ENCODE results near the gene UQCR10.
"Not testable (repeated sequence)": the region's sequence is repeated elsewhere in the genome, so short reads cannot be mapped to it uniquely, and the experiment has no call there.

UQCR10 gene

DNA sequence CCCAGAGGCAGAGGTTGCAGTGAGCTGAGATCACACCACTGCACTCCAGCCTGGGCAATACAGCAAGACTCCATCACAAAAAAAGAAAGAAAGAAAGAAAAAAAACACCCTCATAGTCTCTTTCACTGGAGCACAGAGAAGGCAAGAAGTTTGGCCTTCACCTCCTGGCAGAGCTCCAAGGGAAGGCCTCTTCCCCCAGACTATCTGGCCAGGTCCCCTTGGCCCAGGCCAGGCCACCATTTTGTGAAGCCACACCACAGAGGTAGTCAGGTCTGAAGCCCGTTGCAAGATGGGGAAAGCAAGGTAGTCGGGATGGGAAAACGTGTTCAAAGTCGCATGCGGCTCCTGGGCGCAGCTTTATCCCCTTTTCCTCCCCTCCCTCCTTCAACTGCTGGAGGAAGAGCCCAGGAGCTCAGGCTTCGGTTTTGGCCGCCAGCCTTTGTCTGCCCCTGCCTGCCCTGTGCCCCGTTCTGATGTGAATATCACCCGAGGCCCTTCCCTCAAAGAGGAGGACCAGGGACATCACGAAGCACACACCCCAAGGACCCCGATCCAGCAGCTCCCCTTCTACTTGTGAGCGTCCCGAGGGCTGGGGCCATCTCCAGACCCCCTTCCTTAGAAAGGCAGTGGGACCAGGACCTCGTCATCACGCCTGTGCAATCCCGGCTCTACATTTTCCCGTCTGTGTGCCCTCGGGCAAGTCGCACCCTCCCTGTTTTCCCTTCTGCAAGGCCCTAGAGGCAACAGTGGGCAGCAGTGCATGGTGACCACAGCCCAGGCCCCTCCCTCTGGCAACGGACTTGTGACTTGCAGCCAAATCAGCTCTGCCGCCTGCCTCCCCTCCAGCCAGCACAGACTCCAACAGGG lies 29.7 kb upstream of the UQCR10 start:
- no peak for DNase-seq

DNA sequence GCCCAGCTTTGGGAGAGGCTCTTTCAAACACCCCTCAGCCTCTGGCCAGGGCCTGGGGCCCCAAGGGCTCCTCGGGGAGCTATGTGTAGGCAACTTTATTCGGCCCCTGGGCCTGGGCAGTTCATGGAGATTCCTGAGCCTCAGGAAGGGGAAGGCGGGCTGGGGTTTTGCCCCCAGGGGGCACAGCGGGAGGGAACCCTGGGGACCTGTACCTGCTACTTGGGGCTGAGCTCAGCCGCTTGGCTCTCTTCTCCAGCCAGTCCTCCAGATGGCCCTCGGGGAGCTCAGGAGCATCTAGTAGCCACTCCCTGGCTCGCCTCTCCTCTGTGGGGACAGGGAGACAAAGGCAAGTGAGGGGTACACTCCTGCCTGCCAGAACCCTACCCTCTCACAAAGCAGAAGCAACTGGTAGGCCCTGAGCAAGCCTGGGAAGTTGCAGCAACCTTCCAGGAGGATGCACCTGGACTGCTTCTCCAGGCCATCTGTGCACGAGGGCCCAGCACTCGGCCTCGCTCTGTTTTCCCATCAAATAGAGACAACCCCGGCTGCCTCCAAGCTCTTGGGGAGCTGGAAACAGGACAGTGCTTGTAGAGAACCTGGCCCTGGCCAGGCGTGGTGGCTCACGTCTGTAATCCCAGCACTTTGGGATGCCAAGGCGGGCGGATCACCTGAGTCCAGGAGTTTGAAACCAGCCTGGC lies 28.9 kb upstream of the UQCR10 start:
- no peak for DNase-seq

DNA sequence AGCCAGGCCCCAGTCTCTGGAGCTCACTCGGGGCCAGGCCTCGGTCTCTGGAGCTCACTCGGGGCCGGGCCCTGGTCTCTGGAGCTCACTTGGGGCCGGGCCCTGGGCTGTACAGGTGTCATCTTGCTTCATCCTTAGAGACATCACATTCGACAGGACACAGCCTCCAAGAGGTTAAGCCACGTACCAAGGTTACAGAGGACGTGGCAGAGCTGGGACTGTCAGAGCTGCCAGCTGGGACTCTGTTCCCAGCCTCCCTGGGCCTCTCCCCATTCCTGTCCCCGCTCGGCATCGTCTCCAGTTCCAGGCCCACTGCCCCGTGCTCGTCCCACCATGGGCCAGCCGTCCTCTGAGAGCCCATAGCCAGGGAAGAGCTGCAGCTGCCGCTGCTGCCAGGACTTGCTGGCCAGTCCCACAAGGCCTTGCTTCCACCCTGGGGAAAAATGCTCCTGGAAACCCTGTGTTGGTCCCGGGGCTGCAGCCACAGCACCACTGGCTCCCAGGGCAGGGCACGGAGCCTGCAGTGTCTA lies 27.8 kb upstream of the UQCR10 start:
- no peak for DNase-seq

DNA sequence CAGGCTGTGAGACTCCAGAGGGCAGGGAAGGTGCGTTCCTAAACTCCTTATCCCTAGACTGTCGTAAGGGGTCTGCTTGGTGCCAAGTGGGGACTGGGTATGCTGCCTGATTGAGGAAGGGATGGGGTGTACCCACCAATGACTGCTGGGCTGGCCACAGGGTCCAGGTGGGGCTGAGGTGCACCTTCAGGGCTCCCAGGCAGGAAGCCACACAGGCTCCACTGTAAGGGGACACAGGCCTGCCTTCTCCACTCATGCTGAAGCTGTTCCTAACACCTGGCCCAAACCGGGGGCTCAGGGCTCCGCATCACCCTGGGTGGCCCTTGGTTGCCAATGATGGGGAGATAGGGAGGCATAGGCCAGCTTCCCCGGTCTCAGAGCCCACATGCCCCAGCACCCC lies 27.0 kb upstream of the UQCR10 start:
- DNase-seq: no peak

DNA sequence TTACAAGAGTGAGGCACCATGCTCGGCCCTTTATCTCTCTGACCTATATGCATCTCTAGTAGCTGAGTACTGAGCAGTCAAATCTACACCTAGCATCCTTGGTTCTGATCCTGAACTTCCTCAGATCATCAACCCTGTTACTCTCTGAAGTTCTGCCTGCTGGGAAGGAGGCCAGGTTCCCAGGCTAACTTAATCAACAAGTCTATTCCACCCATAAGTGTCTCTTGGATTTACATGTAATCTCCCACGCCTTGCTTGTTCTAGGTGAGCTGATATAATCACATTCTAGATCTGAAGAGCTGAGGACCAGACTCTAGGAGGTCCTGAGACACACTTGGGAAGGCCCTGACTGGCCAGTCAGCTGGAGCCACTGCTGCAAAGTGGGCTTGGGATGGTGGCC lies 25.2 kb upstream of the UQCR10 start:
- no peak for DNase-seq

DNA sequence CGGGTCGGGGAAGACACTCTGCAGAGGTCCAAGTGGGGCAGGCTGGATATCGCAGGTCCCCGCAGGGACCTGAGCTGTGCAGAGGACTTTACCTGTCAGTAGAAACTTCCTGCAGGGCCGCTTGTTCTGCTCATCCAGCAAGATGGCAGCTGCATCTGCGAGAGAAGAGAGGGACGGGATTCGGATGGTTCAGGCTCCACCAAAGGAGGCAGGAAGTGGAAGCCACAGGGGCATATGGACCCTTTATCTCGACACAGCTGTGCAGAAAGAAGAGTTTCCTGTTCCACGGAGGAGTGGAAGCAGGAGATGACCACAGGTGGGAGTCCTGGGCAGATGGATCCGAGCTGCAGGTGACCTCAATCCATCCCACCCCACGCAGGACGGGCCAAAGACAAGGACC lies 24.8 kb upstream of the UQCR10 start:
- no peak for DNase-seq

DNA sequence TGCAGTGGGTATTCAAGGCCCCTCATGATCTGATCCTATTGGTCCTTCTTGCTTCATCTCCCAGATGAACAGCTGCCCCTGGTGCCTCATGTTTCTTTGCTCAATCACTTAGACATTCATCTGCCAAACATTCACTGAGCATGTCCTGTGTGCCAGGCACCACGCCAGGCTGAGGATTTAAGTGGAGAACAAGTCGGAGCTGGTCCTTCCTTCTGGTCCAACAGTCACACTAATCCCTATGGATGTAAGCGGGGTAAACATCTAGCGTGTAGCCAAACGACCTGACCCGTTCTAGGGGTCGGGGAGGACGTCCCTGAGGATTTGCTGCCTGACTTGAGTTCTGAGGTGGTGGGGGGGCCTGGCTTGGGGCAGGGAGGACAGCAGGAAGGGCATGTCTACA lies 22.3 kb upstream of the UQCR10 start:
- no peak for DNase-seq

DNA sequence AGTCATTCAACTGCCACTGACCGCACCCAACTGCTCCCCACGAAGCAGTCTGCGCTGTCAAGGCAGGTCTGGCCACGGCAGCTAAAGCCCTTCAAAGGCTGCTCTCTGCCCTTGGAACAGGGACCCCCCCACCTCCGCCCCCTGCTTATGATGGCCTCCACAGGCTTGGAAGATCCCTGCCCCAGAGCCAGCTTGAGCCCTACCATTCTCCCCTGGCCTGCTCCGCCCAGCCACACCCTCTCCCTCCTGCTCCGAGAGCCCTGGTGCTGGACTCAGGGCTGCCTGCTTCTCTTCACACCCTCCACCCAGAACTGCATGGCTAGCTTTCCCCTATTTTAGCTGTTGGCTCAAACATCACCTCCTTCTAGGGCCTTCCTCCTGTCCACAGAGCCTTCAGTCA lies 19.3 kb upstream of the UQCR10 start:
- DNase-seq: no peak

DNA sequence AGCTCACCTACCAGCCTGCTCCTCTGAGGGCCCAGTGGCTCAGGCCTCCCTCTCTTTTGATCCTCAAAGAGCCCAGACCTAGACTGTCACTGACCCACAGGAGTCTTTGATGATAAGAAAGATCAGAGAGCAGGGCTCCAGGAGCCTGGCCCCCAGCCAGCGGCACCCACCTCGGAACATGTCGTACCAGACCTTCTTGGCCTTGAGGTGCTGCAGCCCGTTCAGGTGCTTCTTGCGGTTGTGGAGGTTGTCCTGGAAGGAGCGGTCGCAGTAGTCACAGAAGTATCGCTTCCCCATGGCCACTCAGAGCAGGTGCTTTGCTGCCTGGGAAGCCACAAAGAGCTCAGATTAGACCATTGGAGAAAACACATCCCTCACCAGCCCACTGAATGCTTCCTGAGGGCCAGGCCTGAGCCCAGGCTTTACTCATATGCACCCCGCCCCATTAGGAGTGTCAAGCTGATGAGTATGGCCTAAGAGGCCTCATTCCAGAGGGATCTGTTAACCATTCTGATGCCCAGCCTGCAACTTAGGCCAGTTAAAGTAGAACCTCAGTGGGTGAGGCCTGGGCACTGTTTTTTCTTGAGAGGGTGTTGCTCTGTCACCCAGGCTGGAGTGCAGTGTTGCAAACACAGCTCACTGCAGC lies 18.8 kb upstream of the UQCR10 start:
- no peak for DNase-seq

DNA sequence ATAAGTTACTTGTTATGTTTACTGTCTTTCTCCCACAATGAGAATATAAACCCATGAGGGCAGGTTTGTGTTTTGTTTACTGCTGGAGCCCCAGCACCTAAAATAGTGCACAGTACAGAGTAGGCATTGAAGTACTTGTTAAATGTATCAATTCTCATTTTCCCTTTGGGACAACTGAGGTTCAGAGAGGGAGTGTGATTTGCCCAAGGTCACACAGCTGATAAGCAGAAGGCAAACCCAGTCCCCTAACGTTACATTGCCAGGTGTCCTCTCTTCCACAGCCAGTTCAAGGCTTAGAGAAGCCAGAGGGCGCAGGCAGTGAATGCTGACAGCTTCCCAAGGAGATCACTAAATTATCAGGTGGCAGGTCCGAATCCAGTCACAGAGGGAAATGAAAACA lies 17.1 kb upstream of the UQCR10 start:
- no peak for DNase-seq

DNA sequence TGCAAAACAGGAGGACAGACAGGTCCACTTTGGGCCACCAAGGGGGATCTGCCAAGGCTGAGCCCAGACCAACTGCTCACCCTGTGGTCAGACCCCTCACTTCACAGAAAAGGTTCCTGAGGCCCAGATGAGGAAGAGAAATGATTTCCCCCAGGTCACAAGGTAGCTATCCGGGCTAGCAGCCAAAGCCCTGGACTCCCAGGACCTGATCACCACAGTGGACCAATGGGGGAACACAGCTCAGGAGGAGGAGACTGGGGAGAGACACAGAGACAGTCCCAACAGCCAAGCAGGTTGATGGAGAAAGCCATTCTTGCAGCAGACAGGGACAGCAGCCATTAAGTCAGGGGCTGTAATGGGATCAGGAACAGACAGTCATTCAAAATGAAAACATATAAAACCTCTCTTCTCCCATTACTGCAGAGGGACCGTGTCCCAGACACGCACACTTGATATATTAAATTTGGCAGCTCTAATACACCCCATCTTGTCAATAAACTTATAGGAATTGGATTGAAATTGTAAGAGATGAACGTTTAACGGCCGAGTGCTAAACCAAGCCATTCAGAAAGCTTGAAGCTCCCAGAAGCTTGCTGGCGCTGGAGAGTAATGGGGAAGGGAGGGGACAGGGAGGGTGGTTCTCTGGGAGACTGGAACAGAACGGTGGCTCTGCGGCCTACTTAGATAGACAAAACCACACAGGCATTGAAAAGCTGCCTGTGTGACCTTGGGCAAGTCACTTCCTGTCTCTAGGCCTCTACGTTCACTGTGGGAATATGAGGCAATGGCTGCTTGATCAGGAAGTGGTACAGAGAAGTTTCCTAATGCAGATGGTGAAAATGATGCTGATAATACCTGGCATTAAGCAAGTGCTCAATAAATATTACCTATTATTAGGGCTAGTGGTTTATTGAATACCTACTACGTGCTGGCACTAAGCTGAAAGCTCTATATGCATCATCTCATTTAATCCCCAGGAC lies 16.3 kb upstream of the UQCR10 start:
- no peak for DNase-seq

DNA sequence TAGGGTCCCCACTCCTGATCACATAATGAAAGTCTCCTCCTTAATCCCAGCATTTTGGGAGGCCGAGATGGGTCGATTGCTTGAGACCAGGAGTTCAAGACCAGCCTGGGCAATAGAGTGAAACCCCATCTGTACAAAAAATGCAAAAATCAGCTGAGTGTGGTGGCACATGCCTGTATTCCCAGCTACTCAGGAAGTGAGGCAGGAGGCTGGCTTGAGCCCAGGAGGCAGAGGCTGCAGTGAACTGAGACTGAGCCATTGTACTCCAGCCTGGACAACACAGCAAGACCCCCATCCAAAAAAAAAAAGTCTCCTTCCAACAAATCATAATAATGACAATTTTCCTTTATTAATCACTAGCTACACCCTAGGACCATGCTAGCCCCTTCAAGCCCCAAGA lies 15.5 kb upstream of the UQCR10 start:
- DNase-seq: no peak

DNA sequence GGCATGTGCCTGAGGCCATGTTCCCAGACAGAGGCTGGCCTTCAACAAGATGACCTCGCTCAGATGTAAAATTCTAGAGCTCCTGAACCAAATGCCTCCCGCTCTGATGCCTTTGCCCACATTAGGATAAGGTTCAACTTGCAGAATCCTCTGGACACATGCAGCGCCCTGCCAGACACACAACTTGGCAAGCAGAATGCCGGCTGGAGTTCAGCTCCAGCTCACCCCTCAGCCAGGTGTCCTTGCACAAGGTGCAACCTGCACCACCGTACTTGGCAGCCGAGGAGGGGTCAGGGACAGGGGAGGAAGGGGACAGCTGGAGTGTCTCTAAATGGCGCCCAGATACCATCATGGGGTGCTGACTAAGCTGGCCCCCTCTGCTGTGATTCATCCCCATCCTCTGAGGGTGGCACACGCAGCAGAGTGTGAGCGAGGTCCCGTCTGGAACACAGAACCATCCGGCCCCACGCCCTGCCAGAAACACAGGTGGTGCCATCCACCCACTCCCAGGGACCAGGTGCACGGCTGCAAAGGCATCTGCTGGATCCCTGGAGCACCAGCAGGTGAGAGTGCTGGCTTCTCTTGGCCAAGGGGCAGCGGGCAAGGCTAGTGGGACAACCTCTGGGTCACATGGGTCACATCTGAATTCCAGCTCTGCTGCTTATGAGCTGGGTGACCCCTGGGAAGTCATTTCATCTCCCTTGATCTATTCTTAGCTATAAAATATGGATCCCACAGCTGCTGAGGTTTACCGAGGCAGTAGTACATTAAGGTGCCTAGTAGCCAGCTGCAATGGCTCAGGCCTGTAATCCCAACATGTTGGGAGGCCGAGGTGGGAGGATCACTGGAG lies 13.1 kb upstream of the UQCR10 start:
- no peak for DNase-seq

DNA sequence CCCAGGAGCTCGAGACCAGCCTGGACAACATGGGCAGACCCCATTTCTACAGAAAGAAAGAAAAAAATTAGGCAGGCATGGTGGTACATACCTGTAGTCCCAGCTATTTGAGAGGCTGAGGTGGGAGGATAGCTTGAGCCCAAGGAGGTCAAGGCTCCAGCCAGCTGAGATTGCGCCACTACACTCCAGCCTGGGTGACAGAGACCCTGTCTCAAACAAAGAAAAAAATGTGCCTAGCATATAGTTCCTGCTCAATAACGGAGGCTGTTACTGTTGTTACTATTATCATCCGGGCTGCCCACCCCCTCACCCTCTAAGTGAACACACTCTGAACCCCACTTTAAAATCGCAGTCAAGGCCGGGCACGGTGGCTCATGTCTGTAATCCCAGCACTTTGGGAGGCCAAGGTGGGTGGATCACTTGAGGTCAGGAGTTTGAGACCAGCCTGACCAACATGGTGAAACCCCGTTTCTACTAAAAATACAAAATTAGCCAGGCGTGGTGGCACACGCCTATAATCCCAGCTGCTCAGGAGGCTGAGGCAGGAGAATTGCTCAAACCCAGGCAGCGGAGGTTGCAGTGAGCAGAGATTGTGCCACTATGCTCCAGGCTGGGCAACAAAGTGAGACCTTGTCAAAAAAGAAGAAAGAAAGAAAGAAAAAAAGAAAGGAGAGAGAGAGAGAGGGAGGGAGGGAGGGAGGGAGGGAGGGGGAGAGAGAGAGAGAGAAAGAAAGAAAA lies 12.3 kb upstream of the UQCR10 start:
- not testable (repeated sequence) for DNase-seq

DNA sequence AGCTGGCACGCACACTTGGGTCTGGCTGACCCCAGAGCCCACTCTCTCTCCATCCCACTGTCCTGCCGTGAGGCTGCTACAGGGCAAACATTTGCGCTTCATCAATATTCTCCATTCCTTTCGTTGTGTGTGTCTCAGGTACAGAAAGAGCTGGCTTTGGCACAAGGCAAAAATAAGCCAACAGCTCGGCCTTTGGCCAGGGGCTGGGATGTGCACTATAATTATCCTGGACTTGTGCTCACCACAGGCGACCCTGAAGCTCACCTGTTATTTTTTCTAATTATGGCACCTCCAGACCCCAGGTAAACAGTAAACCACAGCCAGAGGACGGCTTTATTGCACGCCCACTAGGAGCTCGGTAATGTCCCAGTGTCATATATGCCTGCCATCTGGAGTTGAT lies 11.3 kb upstream of the UQCR10 start:
- no peak for DNase-seq

DNA sequence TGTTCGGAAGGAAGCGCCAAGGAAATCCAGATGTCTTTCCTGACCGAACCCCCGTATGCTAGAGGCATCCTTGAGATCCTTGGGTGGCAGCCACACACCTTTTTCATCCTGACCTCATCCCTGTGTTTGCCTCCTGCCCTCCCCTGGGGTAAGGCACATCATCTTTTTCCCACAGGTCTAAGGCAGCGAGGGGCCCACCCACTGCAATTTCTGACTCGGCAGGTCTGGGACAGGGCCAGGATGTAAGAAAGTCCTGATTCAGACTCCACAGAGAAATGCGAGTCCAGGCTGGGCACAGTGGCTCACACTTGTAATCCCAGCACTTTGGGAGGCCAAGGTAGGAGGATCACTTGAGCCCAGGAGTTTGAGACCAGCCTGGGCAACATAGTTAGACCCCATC lies 10.8 kb upstream of the UQCR10 start:
- DNase-seq: no peak

DNA sequence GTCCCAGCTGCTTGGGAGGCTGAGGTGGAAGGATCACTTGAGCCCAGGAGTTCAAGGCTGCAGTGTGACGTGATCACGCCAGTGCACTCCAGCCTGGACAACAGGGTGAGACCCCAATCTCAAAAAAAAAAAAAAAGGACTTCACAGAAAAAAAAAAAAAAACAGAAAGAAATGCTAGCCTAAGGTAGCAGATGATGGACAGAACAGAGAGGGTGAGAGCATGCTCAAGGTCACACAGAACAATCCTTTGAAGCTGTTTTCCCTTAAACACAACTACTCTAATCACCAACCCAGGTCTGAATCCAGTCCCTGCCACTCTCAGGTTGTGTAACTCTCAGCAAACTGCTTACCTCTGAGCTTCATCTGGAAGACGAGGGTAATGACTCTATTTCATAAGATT lies 10.1 kb upstream of the UQCR10 start:
- DNase-seq: no peak

DNA sequence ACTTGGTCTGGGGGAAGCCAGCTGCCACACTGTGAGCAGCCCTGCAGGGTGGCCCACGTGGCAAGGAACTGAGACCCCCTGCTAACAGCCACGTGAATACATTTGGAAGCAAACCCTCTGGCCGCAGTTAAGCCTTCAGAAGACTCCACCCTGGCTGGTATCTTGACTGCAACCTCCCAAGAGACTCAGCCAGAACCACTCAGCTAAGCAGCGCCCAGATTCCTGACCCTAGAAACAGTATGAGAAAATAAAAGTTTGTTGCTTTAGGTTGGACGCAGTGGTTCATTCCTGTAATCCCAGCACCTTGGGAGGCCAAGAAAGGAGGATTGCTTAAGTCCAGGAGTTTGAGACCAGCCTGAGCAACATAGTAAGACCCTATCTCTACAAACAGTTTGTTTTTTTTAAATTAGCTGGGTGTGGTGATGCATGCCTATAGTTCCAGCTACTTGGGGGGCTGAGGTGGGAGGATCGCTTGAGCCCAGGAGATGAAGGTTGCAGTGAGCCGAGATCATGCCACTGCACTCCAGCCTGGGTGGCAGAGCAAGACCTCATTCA lies 9.0 kb upstream of the UQCR10 start:
- DNase-seq: no peak

DNA sequence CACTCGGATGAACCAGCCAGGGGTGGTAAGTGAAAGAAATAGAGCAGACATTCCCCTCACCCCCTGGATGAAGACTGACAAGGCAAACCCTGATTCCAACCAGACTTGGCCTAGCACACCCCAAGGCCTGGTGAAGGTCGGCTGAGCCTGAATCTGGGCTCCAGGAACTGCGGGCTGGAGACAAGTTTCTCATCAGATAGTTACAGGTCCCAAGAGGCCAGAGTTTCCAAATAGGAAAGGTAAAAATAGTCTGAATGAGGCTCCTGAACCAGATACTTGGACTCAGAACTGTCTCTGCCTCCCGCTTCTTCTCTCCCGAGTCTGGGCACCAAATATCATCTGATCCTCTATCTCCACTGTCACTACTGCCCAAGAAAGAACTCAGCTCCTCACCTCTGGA lies 8.2 kb upstream of the UQCR10 start:
- DNase-seq: no peak

DNA sequence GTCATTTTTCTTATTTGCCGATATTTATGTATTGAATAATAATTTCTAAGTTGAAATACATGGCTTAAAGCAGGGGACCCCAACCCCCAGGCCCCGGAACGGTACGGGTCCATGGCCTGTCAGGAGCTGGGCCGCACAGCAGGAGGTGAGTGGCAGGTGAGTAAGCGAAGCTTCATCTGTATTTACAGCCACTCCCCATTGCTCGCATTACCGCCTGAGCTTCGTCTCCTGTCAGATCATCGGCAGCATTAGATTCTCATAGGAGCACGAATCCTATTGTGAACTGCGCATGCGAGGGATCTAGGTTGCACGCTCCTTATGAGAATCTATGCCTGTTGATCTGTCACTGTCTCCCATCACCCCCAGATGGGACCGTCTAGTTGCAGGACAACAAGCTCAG lies 4.9 kb upstream of the UQCR10 start:
- DNase-seq: no peak
